Fibroblast of villous mesenchyme (primary cell): ENCODE measurements around the gene TFE3. TPM values are rescaled to one million over a fixed set of nuclear protein-coding genes. Genes with fewer than 3 reads are reported as not detected.
"Not testable (repeated sequence)": the region's sequence is repeated elsewhere in the genome, so short reads cannot be mapped to it uniquely, and the experiment has no call there.

Experiments used
- DNase-seq: peaks from one replicate; pipeline ENCODE4 v3.0.0-alpha.2; 2010; ENCODE audit warnings: low read depth
- H3K4me3 ChIP-seq: 2 replicates; pipeline ENCODE4 v1.5.1; 2011; ENCODE audit warnings: low read depth, mild to moderate bottlenecking, low read length
- CTCF ChIP-seq: IDR thresholded peaks from 2 replicates; pipeline ENCODE4 v1.5.1; 2012; ENCODE audit warnings: low read depth, mild to moderate bottlenecking, low read length; ENCODE audit not compliant: insufficient read depth
- small RNA-seq: library from RNA; depleted of rRNA; stranded (forward); fragments of <200 nt; gene quantifications from one replicate; pipeline ENCODE3, GENCODE V24; 2012
- total RNA-seq: library from RNA; depleted of rRNA; stranded (reverse); fragments of >200 nt; gene quantifications from 2 replicates; pipeline ENCODE4 v1.2.3, GENCODE V29; 2012

Gene TFE3
- total RNA-seq, 1 donor, result 37.1 TPM

GRCh38 chrX:48992341-48992740 is 50.8 kb downstream of the TFE3 start:
- no peak overlapping the region for H3K4me3 ChIP-seq
- no peak for TF ChIP-seq CTCF
- DNase-seq, result no peak

- no peak for DNase-seq
- H3K4me3 ChIP-seq, result no peak overlapping the region
- TF ChIP-seq CTCF, result no peak
Measured at GRCh38 chrX:48989483-48989882, 53.7 kb downstream of the TFE3 start.

- no peak overlapping the region for H3K4me3 ChIP-seq
- DNase-seq, result no peak
- TF ChIP-seq CTCF, result no peak
Measured at GRCh38 chrX:48983896-48984295, 59.3 kb downstream of the TFE3 start.

GRCh38 chrX:48983081-48983480 is 60.1 kb downstream of the TFE3 start:
- H3K4me3 ChIP-seq, result no peak overlapping the region
- TF ChIP-seq CTCF, result no peak
- no peak for DNase-seq

GRCh38 chrX:48981178-48981577 is 62.0 kb downstream of the TFE3 start:
- no peak for TF ChIP-seq CTCF
- no peak for DNase-seq
- H3K4me3 ChIP-seq, result no peak overlapping the region

- not testable (repeated sequence) for DNase-seq, H3K4me3 ChIP-seq
Measured at GRCh38 chrX:48980341-48980740, 62.8 kb downstream of the TFE3 start.

Small RNA genes within 50 kb of the gene (small RNA-seq; reads per million reads assigned to genes)
- gene RNU4-52P, result not detected

Other genes with a start within 250 kb of the TFE3 start
- 22.5 and 29.4 TPM in 2 replicates for gene HDAC6, start 241.3 kb downstream of the TFE3 start, total RNA-seq
- gene ERAS, start 216.8 kb downstream of the TFE3 start, total RNA-seq, result not detected in 2 replicates
- gene PCSK1N, start 207.7 kb downstream of the TFE3 start, total RNA-seq, result 0.32 TPM in 1 of 2 replicates, not detected in the other
- 39.3 and 47.7 TPM in 2 replicates for gene TIMM17B, start 145.6 kb downstream of the TFE3 start, total RNA-seq
- 27.2 and 38.3 TPM in 2 replicates for gene PQBP1, start 145.4 kb downstream of the TFE3 start, total RNA-seq
- gene SLC35A2, start 131.7 kb downstream of the TFE3 start, total RNA-seq, result 17.1 and 25.5 TPM in 2 replicates
- gene PIM2, start 124.3 kb downstream of the TFE3 start, total RNA-seq, result 4.5 and 12.5 TPM in 2 replicates
- gene OTUD5, start 85.8 kb downstream of the TFE3 start, total RNA-seq, result 24.2 and 28.5 TPM in 2 replicates
- 0.32 and 2.6 TPM in 2 replicates for gene KCND1, start 71.5 kb downstream of the TFE3 start, total RNA-seq
- 14.2 and 14.5 TPM in 2 replicates for gene GRIPAP1, start 41.1 kb downstream of the TFE3 start, total RNA-seq
- 0.86 and 0.97 TPM in 2 replicates for gene CCDC120, start 15.6 kb upstream of the TFE3 start, total RNA-seq
- 12.6 and 15.1 TPM in 2 replicates for gene PRAF2, start 30.6 kb upstream of the TFE3 start, total RNA-seq
- 46.6 and 56.0 TPM in 2 replicates for gene WDR45, start 36.5 kb upstream of the TFE3 start, total RNA-seq
- 13.0 and 15.5 TPM in 2 replicates for gene GPKOW, start 80.4 kb upstream of the TFE3 start, total RNA-seq
- gene MAGIX, start 119.4 kb upstream of the TFE3 start, total RNA-seq, result 1.9 and 2.2 TPM in 2 replicates
- gene PLP2, start 128.5 kb upstream of the TFE3 start, total RNA-seq, result 19.0 and 29.6 TPM in 2 replicates
- 5.2 TPM in 2 replicates for gene PRICKLE3, start 143.0 kb upstream of the TFE3 start, total RNA-seq
- gene SYP, start 156.8 kb upstream of the TFE3 start, total RNA-seq, result under 0.01 TPM in 1 of 2 replicates, not detected in the other
- not detected in 2 replicates for gene CACNA1F, start 190.0 kb upstream of the TFE3 start, total RNA-seq
- 8.6 and 11.3 TPM in 2 replicates for gene CCDC22, start 192.1 kb upstream of the TFE3 start, total RNA-seq
- gene FOXP3, start 221.4 kb upstream of the TFE3 start, total RNA-seq, result under 0.01 TPM in 1 of 2 replicates, not detected in the other
- 5.2 and 5.6 TPM in 2 replicates for gene PPP1R3F, start 226.4 kb upstream of the TFE3 start, total RNA-seq